ENCODE measurements around the gene CDK14. TPM values are rescaled to one million over a fixed set of nuclear protein-coding genes. Genes with fewer than 3 reads are reported as not detected.
A peak's percentile ranks its signal among the peaks of the same experiment; 100 is the strongest.

Gene CDK14
- total and polyA plus RNA-seq, 2 donors (not counting 1 experiment from before 2014, with no cell fraction given) = 42.1 to 167 TPM

GRCh38 chr7:90708841-90709317, 112.8 kb downstream of the CDK14 start:
- ATAC-seq (ENCODE audit: low read depth) = peak; percentile 53
- H3K4me1 Mint-ChIP-seq = peaks cover 73% of the 10 kb centered on the region
- peak overlapping the region; percentile 72 to 83 for H3K27ac ChIP-seq (ENCODE audit: low read length in 2 of 2)
- peak overlapping the region; percentile 88 for H3K4me3 Mint-ChIP-seq
- no peak for TF ChIP-seq EZH2 (IDR thresholded peaks at IDR 0.05; ENCODE audit: borderline replicate concordance, insufficient read depth, low read depth, low read length, poor library complexity, severe bottlenecking)
- TF ChIP-seq CTCF (IDR thresholded peaks at IDR 0.05) = peak; percentile 86
- peak; percentile 84 for DNase-seq
- H3K9me3 Mint-ChIP-seq (ENCODE audit: insufficient read depth) = no peaks in the 10 kb centered on the region
- peaks cover 59 to 66% of the 10 kb centered on the region in 2 donors for H3K4me1 ChIP-seq (ENCODE audit: control insufficient read depth in 2 of 2, insufficient read depth in 2 of 2, low read length in 2 of 2)
- H3K27me3 ChIP-seq (replicated peaks in 1 of 4; ENCODE audit: control extremely low read depth in 1 of 4, control insufficient read depth in 3 of 4, insufficient read depth in 4 of 4, low read length in 3 of 4) = no peaks in the 10 kb centered on the region
- H3K9ac ChIP-seq (ENCODE audit: low read length) = peak overlapping the region; percentile 71
- H3K9me3 ChIP-seq (ENCODE audit: control extremely low read depth in 1 of 3, control insufficient read depth in 2 of 3, insufficient read depth in 1 of 3, low read length in 2 of 3) = no peaks in the 10 kb centered on the region
- ChIA-PET CTCF (interaction anchor here (0.6 to 5.2 kb wide), 46 partner anchors 9 to 1740 kb away, joined by 3 to 72 read pairs (median 4); partner anchors contain the start of gene MTERF1), POLR2A (interaction anchor here (1.2 to 1.6 kb wide), 5 partner anchors 8 to 113 kb away, joined by 3 to 8 read pairs (median 5); partner anchors contain the start of gene CDK14)
- H3K27me3 Mint-ChIP-seq = no peaks in the 10 kb centered on the region
- H3K4me3 ChIP-seq (ENCODE audit: control extremely low read depth in 1 of 5, extremely low read depth in 1 of 5, insufficient read depth in 1 of 5, low read depth in 2 of 5, low read length in 4 of 5) = peak overlapping the region; percentile 46 to 80 (median 59)
- peaks cover 62% of the 10 kb centered on the region for H3K79me2 ChIP-seq (ENCODE audit: control insufficient read depth, insufficient read depth, low read length)
- peak overlapping the region; percentile 69 for H3K4me2 ChIP-seq (replicated peaks; ENCODE audit: low read depth, low read length, poor library complexity, severe bottlenecking)
- H3K36me3 ChIP-seq (replicated peaks in 1 of 2; ENCODE audit: control extremely low read depth in 1 of 2, control insufficient read depth in 1 of 2, extremely low read depth in 1 of 2, insufficient read depth in 2 of 2, low read length in 1 of 2) = no peaks in the 10 kb centered on the region
- intact Hi-C loops (cut with micrococcal nuclease) = loop anchor here (1.0 to 10.0 kb wide), 6 partner anchors 28 to 325 kb away; partner anchors contain the start of genes CDK14 and CLDN12
- WGBS (ENCODE audit: insufficient coverage) = no CpG with 5 or more reads among the region's 5 CpGs
- no peaks in the 10 kb centered on the region for H4K20me1 ChIP-seq (ENCODE audit: control insufficient read depth, insufficient read depth, low read length, poor library complexity, severe bottlenecking)
- peak overlapping the region; percentile 90 for H3K27ac Mint-ChIP-seq
- no peak overlapping the region for H2AFZ ChIP-seq (ENCODE audit: insufficient read depth, low read depth, low read length, poor library complexity, severe bottlenecking)
